EL (cell line): ENCODE data around the gene EXD2.
"Not testable (repeated sequence)": the region's sequence is repeated elsewhere in the genome, so short reads cannot be mapped to it uniquely, and the experiment has no call there.

ENCODE experiments used
- DNase-seq: peaks from one replicate; pipeline ENCODE4 v3.0.0-alpha.2; 2016

The EXD2 gene

GRCh38 chr14:69259168-69259526 lies 67.8 kb downstream of the EXD2 start:
- no peak for DNase-seq

- DNase-seq: peak; percentile 44
These were observed 68.4 kb downstream of the EXD2 start, which contains the start of gene GALNT16 for GRCh38 chr14:69259527-69260189. TSS of gene GALNT16 (plus strand) at chr14:69260158. CDS start at chr14:69260291, 133 bp downstream.

GRCh38 chr14:69260190-69260860 lies 69.0 kb downstream of the EXD2 start:
- DNase-seq: peak; percentile 38

GRCh38 chr14:69260861-69261564 lies 69.7 kb downstream of the EXD2 start:
- peak; percentile 10 for DNase-seq

- DNase-seq: peak; percentile 62
These were observed 70.5 kb downstream of the EXD2 start for GRCh38 chr14:69261761-69262331.

- no peak for DNase-seq
These were observed 71.2 kb downstream of the EXD2 start for GRCh38 chr14:69262516-69262915.

- peak; percentile 92 for DNase-seq
These were observed 72.1 kb downstream of the EXD2 start for GRCh38 chr14:69263364-69263763.

- no peak for DNase-seq
These were observed 72.5 kb downstream of the EXD2 start for GRCh38 chr14:69263771-69264170.

GRCh38 chr14:69266572-69267345 lies 75.5 kb downstream of the EXD2 start:
- no peak for DNase-seq

GRCh38 chr14:69267492-69267891 lies 76.2 kb downstream of the EXD2 start:
- no peak for DNase-seq

- DNase-seq: peak; percentile 33
These were observed 76.9 kb downstream of the EXD2 start for GRCh38 chr14:69268223-69268622.

- peak; percentile 72 for DNase-seq
These were observed 77.5 kb downstream of the EXD2 start for GRCh38 chr14:69268763-69269162.

GRCh38 chr14:69269381-69269780 lies 78.1 kb downstream of the EXD2 start:
- no peak for DNase-seq

GRCh38 chr14:69270097-69270496 lies 78.8 kb downstream of the EXD2 start:
- DNase-seq: no peak

GRCh38 chr14:69270795-69271708 lies 79.8 kb downstream of the EXD2 start:
- peak; percentile 53 for DNase-seq

- no peak for DNase-seq
These were observed 83.0 kb downstream of the EXD2 start for GRCh38 chr14:69274321-69274720.

GRCh38 chr14:69275331-69275730 lies 84.0 kb downstream of the EXD2 start:
- no peak for DNase-seq

- not testable (repeated sequence) for DNase-seq
These were observed 86.1 kb downstream of the EXD2 start for GRCh38 chr14:69277356-69277755.

GRCh38 chr14:69280746-69281291 lies 89.5 kb downstream of the EXD2 start:
- DNase-seq: no peak

- peak; percentile 18 for DNase-seq
These were observed 90.3 kb downstream of the EXD2 start for GRCh38 chr14:69281450-69282169.

GRCh38 chr14:69282448-69282847 lies 91.2 kb downstream of the EXD2 start:
- no peak for DNase-seq
